DND-41 (cell line): ENCODE measurements around the gene C4A.

Source experiments
- ATAC-seq: fragments of 200-7000 bp; cut with Tn5 transposase; 3 replicates; pipeline ENCODE4 v1.9.1; 2021; ENCODE audit warnings: low read depth; ENCODE audit not compliant: insufficient read depth
- DNase-seq: peaks from one replicate; pipeline ENCODE4 v3.0.0-alpha.2; 2020
- H2AFZ ChIP-seq: 2 replicates; pipeline ENCODE4 v1.6.0; 2012; ENCODE audit warnings: low read depth, low read length
- H3K27ac ChIP-seq: 2 replicates; pipeline ENCODE4 v1.5.1; 2012; ENCODE audit warnings: low read length, inconsistent platforms
- H3K27me3 ChIP-seq: fragments of 200-600 bp; sonication (generic); 2 replicates; pipeline ENCODE4 v1.6.0; 2012; ENCODE audit warnings: low read length, mild to moderate bottlenecking, inconsistent platforms; ENCODE audit not compliant: insufficient read depth, poor library complexity
- H3K36me3 ChIP-seq: 2 replicates; pipeline ENCODE4 v1.5.1; 2012; ENCODE audit warnings: low read length, inconsistent platforms; ENCODE audit not compliant: insufficient read depth
- H3K4me1 ChIP-seq: 2 replicates; pipeline ENCODE4 v1.5.1; 2012; ENCODE audit warnings: mild to moderate bottlenecking, low read length; ENCODE audit not compliant: insufficient read depth
- H3K4me2 ChIP-seq: 2 replicates; pipeline ENCODE4 v1.6.0; 2012; ENCODE audit warnings: mild to moderate bottlenecking, moderate library complexity, low read length, inconsistent platforms; ENCODE audit not compliant: insufficient read depth
- H3K4me3 ChIP-seq, 2 experiments: fragments of 200-600 bp in 1 of 2; shearing (Covaris generic) in 1 of 2; 2 replicates each; pipeline ENCODE4 v1.5.1; 2012 to 2016; ENCODE audit warnings: inconsistent platforms in 2 of 2, low read length in 2 of 2, mild to moderate bottlenecking in 2 of 2, low read depth in 1 of 2, moderate library complexity in 1 of 2
- H3K79me2 ChIP-seq: 2 replicates; pipeline ENCODE4 v1.6.0; 2012; ENCODE audit warnings: low read length, inconsistent platforms; ENCODE audit not compliant: insufficient read depth
- H3K9ac ChIP-seq: 2 replicates; pipeline ENCODE4 v1.6.0; 2012; ENCODE audit warnings: low read depth, mild to moderate bottlenecking, inconsistent platforms, low read length, moderate library complexity
- H3K9me3 ChIP-seq: 2 replicates; pipeline ENCODE4 v1.5.1; 2012; ENCODE audit warnings: low read length, moderate library complexity, mild to moderate bottlenecking, inconsistent platforms; ENCODE audit not compliant: insufficient read depth, severe bottlenecking
- H4K20me1 ChIP-seq: 2 replicates; pipeline ENCODE4 v1.6.0; 2012; ENCODE audit warnings: low read length; ENCODE audit not compliant: insufficient read depth
- EZH2 ChIP-seq: IDR thresholded peaks from 3 replicates; pipeline ENCODE4 v1.6.1; 2012; ENCODE audit warnings: borderline replicate concordance, low read depth, mild to moderate bottlenecking, moderate library complexity, low read length, inconsistent platforms; ENCODE audit not compliant: severe bottlenecking
- TF ChIP-seq, protein P1 (sequence below): IDR thresholded peaks from 2 replicates; pipeline ENCODE4 v1.5.1; 2012; ENCODE audit warnings: borderline replicate concordance, low read length, moderate library complexity, mild to moderate bottlenecking; ENCODE audit not compliant: poor library complexity, severe bottlenecking; ENCODE audit errors: extremely low read depth

Gene C4A

DNA sequence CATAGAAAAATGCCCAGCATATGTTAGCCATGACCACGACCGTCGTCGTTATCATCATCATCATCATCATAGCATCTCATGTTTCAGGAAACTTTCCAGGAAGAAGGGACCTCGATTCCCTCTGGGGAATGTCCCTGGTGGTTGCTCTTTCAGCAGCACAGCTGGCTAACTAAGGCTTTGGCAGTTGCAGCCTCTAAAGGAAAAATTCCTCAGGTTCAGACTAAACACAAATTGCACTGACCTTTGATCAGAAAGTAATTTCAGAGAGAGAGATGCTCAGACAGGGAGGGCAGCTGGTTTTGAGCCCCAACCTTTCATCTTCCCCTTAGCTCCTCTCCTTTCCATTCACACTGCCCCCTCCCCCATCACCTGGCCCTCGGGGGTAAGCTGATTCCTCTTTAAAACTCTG lies 41.6 kb upstream of the C4A start:
- Histone ChIP-seq H3K4me2 (no peak overlapping the region), H3K27ac (no peak overlapping the region), H3K27me3 (peaks cover 13% of the 10 kb centered on the region), H4K20me1 (no peaks in the 10 kb centered on the region; the same call in 1 of the 2 replicates), H3K36me3 (no peaks in the 10 kb centered on the region), H2AFZ (no peak overlapping the region), H3K79me2 (no peaks in the 10 kb centered on the region), H3K9me3 (no peaks in the 10 kb centered on the region), H3K4me1 (no peaks in the 10 kb centered on the region), H3K9ac (no peak overlapping the region), H3K4me3 (no peak overlapping the region)
- ATAC-seq, result no peak
- no peak for DNase-seq
- TF ChIP-seq EZH2, result no peak
- TF ChIP-seq, protein P1, sequence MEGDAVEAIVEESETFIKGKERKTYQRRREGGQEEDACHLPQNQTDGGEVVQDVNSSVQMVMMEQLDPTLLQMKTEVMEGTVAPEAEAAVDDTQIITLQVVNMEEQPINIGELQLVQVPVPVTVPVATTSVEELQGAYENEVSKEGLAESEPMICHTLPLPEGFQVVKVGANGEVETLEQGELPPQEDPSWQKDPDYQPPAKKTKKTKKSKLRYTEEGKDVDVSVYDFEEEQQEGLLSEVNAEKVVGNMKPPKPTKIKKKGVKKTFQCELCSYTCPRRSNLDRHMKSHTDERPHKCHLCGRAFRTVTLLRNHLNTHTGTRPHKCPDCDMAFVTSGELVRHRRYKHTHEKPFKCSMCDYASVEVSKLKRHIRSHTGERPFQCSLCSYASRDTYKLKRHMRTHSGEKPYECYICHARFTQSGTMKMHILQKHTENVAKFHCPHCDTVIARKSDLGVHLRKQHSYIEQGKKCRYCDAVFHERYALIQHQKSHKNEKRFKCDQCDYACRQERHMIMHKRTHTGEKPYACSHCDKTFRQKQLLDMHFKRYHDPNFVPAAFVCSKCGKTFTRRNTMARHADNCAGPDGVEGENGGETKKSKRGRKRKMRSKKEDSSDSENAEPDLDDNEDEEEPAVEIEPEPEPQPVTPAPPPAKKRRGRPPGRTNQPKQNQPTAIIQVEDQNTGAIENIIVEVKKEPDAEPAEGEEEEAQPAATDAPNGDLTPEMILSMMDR, result no peak

DNA sequence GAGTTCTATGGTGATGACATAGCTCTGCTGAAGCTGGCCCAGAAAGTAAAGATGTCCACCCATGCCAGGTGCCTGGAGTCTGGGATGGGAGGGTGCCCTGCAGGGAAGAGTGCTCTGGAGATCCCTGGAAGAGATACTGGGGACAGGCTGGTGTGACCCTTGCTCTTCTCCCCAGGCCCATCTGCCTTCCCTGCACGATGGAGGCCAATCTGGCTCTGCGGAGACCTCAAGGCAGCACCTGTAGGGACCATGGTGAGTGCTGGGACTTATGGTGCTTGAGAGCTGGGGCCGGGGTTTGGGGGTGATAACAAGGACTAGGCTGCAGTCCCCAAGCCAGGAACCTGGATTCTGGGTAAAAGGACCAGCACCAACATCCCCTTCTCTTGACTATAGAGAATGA lies 38.1 kb upstream of the C4A start:
- Histone ChIP-seq H2AFZ (no peak overlapping the region), H3K9me3 (no peaks in the 10 kb centered on the region), H3K4me2 (no peak overlapping the region), H3K4me1 (no peaks in the 10 kb centered on the region), H3K36me3 (no peaks in the 10 kb centered on the region), H3K4me3 (no peak overlapping the region), H3K79me2 (no peaks in the 10 kb centered on the region), H3K9ac (no peak overlapping the region), H3K27me3 (peaks cover 10% of the 10 kb centered on the region), H3K27ac (no peak overlapping the region), H4K20me1 (no peaks in the 10 kb centered on the region; the same call in 1 of the 2 replicates)
- no peak for TF ChIP-seq EZH2
- TF ChIP-seq, protein P1, result no peak
- ATAC-seq (no peak), DNase-seq (no peak)

DNA sequence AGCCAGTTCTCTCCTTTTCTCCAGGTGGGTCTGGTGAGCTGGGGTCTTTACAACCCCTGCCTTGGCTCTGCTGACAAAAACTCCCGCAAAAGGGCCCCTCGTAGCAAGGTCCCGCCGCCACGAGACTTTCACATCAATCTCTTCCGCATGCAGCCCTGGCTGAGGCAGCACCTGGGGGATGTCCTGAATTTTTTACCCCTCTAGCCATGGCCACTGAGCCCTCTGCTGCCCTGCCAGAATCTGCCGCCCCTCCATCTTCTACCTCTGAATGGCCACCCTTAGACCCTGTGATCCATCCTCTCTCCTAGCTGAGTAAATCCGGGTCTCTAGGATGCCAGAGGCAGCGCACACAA lies 36.7 kb upstream of the C4A start:
- no peaks in the 10 kb centered on the region; the same call in 1 of the 2 replicates for H4K20me1 ChIP-seq
- H3K4me2 ChIP-seq, result no peak overlapping the region
- H3K27me3 ChIP-seq, result peaks cover 10% of the 10 kb centered on the region
- H3K4me1 ChIP-seq, result no peaks in the 10 kb centered on the region
- H3K79me2 ChIP-seq, result no peaks in the 10 kb centered on the region
- TF ChIP-seq EZH2, result no peak
- TF ChIP-seq, protein P1, result no peak
- H3K9ac ChIP-seq, result no peak overlapping the region
- no peak overlapping the region for H2AFZ ChIP-seq
- DNase-seq, result no peak
- no peak overlapping the region for H3K27ac ChIP-seq
- no peak for ATAC-seq
- H3K4me3 ChIP-seq, result no peak overlapping the region
- H3K36me3 ChIP-seq, result no peaks in the 10 kb centered on the region
- no peaks in the 10 kb centered on the region for H3K9me3 ChIP-seq
